Effector memory CD8-positive, alpha-beta T cell (primary cell): ENCODE measurements around the gene FTH1.
"Not testable (repeated sequence)": the region's sequence is repeated elsewhere in the genome, so short reads cannot be mapped to it uniquely, and the experiment has no call there.

Experiments
- ATAC-seq: fragments of 150-1000 bp; cut with Tn5 transposase; replicated peaks from 2 replicates; pipeline ENCODE4 v1.10.0; 2021; ENCODE audit warnings: mild to moderate bottlenecking, moderate library complexity
- DNase-seq, 3 experiments: peaks; one replicate each; pipeline ENCODE4 v3.0.0; 2021
- H3K27ac Mint-ChIP-seq, 2 donors: one replicate each; pipeline ENCODE4 v1.8.0; 2022; ENCODE audit warnings: mild to moderate bottlenecking in 2 of 2, mixed read lengths in 2 of 2, moderate library complexity in 2 of 2
- H3K27me3 Mint-ChIP-seq, 2 donors: one replicate each; pipeline ENCODE4 v1.8.0; 2022; ENCODE audit warnings: mixed read lengths in 2 of 2
- H3K36me3 Mint-ChIP-seq: one replicate; pipeline ENCODE4 v1.8.0; 2022; ENCODE audit warnings: mild to moderate bottlenecking, moderate library complexity, mixed read lengths; ENCODE audit not compliant: insufficient read depth
- H3K4me1 Mint-ChIP-seq, 2 donors: one replicate each; pipeline ENCODE4 v1.8.0; 2022; ENCODE audit warnings: low read depth in 2 of 2, mixed read lengths in 2 of 2
- H3K4me3 Mint-ChIP-seq, 2 donors: one replicate each; pipeline ENCODE4 v1.8.0; 2022; ENCODE audit warnings: mild to moderate bottlenecking in 2 of 2, mixed read lengths in 2 of 2, moderate library complexity in 2 of 2
- H3K9me3 Mint-ChIP-seq, 2 donors: one replicate each; pipeline ENCODE4 v1.8.0; 2022; ENCODE audit warnings: mixed read lengths in 2 of 2
- total RNA-seq, 9 experiments: gene quantifications; one replicate each; lab custom pipeline; 2026; lab: John Stamatoyannopoulos, UW

Gene FTH1
- total RNA-seq, result 116 to 624 (median 185) reads per million in 9 experiments

GRCh38 chr11:61967116-61967923 lies at the start of gene FTH1:
Gene FTH1, minus strand, starts transcription at chr11:61967634. Its CDS starts 209 bp downstream, at chr11:61967425.
- Mint-ChIP-seq H3K4me3 (peak within 1 kb of the TSS; percentile 91 to 92), H3K4me1 (peaks cover 30 to 34% of the 10 kb centered on the region in 2 donors), H3K9me3 (no peaks in the 10 kb centered on the region), H3K36me3 (peaks cover 72% of the 10 kb centered on the region), H3K27ac (peak within 1 kb of the TSS; percentile 97), H3K27me3 (no peaks in the 10 kb centered on the region)
- ATAC-seq (peak; percentile 78), DNase-seq (peak; percentile 86 to 90 (median 89))

GRCh38 chr11:62015615-62016014 lies 48.2 kb upstream of the FTH1 start:
- Mint-ChIP-seq H3K36me3 (no peaks in the 10 kb centered on the region), H3K27me3 (peaks cover 5 to 10% of the 10 kb centered on the region in 2 donors), H3K27ac (peak overlapping the region; percentile 36 to 44), H3K4me1 (peaks cover 0 to 5% of the 10 kb centered on the region in 2 donors), H3K4me3 (no peak overlapping the region), H3K9me3 (no peaks in the 10 kb centered on the region)
- ATAC-seq (no peak), DNase-seq (no peak)

- H3K4me1 Mint-ChIP-seq, result peaks cover 0 to 5% of the 10 kb centered on the region in 2 donors
These were observed 46.4 kb upstream of the FTH1 start for GRCh38 chr11:62013537-62014476.

GRCh38 chr11:62012832-62013461 lies 45.5 kb upstream of the FTH1 start:
- ATAC-seq (no peak), DNase-seq (no peak)
- Mint-ChIP-seq H3K36me3 (no peaks in the 10 kb centered on the region), H3K27me3 (peaks cover 5 to 10% of the 10 kb centered on the region in 2 donors), H3K27ac (peak overlapping the region in 1 of 2 donors; percentile 42), H3K4me3 (no peak overlapping the region), H3K9me3 (no peaks in the 10 kb centered on the region), H3K4me1 (peaks cover 0 to 5% of the 10 kb centered on the region in 2 donors)

More at GRCh38 chr11:62013537-62014476, 46.4 kb upstream of the FTH1 start:
- no peak overlapping the region for H3K27ac Mint-ChIP-seq
- no peaks in the 10 kb centered on the region for H3K9me3 Mint-ChIP-seq
- no peak overlapping the region for H3K4me3 Mint-ChIP-seq
- ATAC-seq, result no peak
- H3K36me3 Mint-ChIP-seq, result no peaks in the 10 kb centered on the region
- no peak for DNase-seq
- peaks cover 5 to 10% of the 10 kb centered on the region in 2 donors for H3K27me3 Mint-ChIP-seq

DNA sequence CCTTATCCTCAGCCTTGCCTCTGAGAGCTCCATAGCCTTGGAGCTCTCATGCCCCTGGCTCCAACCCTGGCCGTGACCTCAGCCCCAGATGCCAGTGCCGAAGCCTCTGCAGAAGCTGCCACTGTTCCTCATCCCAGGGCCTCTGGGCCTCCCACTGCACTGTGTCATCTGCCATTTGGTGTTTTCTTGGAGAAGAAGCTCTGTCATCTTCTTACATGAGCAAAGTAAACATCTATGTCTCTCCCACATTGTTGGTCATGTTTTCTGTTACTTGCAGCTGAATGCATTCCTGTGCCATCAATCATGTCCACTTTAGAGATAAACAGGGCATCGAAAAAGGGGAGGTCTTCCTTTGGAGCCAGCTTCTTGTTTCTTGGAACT lies 45.0 kb upstream of the FTH1 start:
- ATAC-seq (no peak), DNase-seq (no peak)
- Mint-ChIP-seq H3K9me3 (no peaks in the 10 kb centered on the region), H3K36me3 (no peaks in the 10 kb centered on the region), H3K4me1 (peaks cover 0 to 5% of the 10 kb centered on the region in 2 donors), H3K4me3 (no peak overlapping the region), H3K27ac (peak overlapping the region in 1 of 2 donors; percentile 42), H3K27me3 (peaks cover 5 to 10% of the 10 kb centered on the region in 2 donors)

- no peak for DNase-seq
- Mint-ChIP-seq H3K4me3 (no peak overlapping the region), H3K9me3 (no peaks in the 10 kb centered on the region), H3K27ac (peak overlapping the region in 1 of 2 donors; percentile 42), H3K36me3 (no peaks in the 10 kb centered on the region), H3K27me3 (peaks cover 5 to 10% of the 10 kb centered on the region in 2 donors), H3K4me1 (peaks cover 0 to 5% of the 10 kb centered on the region in 2 donors)
- ATAC-seq, result no peak
These were observed 44.4 kb upstream of the FTH1 start for GRCh38 chr11:62011881-62012280.

DNA sequence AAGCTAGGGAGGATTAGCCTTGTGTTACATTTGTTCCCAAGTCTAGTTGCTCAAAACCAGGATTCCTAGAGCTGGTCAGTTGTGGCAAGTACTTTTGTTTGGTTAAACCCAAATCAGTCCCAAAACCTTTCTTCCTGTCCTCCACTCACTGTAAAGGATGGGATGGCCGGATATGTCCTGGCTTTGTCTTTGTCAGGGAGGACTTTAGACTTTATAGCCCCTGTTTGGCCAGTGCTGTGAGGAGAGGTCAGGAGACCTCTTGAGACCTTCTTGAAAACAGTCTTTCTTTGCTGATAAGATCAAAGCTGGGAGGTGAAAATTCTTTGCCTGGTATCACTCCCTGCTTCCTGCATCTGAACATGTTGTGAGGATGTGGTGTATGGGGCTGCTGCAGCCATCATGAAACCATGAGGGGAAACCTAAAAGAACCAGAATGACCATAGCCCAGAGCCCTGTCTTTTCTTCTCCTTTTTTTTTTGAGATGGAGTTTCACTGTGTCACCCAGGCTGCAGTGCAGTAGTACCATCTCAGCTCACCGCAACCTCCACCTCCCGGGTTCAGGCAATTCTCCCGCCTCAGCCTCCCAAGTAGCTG lies 43.6 kb upstream of the FTH1 start:
- Mint-ChIP-seq H3K4me3 (no peak overlapping the region), H3K4me1 (peaks cover 0 to 5% of the 10 kb centered on the region in 2 donors), H3K36me3 (no peaks in the 10 kb centered on the region), H3K27ac (no peak overlapping the region), H3K9me3 (no peaks in the 10 kb centered on the region), H3K27me3 (peaks cover 5 to 10% of the 10 kb centered on the region in 2 donors)
- ATAC-seq (no peak), DNase-seq (no peak)

- no peak overlapping the region for H3K4me3 Mint-ChIP-seq
- ATAC-seq (no peak), DNase-seq (no peak)
- H3K27me3 Mint-ChIP-seq, result peaks cover 13 to 22% of the 10 kb centered on the region in 2 donors
- H3K4me1 Mint-ChIP-seq, result no peaks in the 10 kb centered on the region
- H3K27ac Mint-ChIP-seq, result no peak overlapping the region
- H3K36me3 Mint-ChIP-seq, result no peaks in the 10 kb centered on the region
- H3K9me3 Mint-ChIP-seq, result no peaks in the 10 kb centered on the region
These were observed 40.8 kb upstream of the FTH1 start for GRCh38 chr11:62008193-62008592.

DNA sequence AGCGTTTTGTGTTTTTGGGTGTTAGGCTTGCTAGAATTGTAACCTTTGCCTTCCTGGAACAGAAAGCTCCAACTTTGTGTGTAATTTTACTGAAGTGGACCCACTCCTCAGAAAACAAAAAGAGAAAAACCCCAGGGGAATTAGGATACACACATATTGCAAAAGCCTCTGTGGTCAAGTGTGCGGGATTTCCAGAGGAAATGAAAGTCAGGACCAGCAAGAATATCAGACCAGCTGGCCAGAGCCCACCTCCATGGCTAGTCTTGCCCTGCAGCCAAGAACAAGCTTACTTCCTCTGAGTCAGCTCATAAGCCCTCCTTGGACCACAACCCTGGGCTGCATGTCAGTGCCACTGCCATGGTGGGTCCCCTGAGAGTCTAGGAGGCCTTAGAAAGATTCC lies 37.0 kb upstream of the FTH1 start:
- no peak for DNase-seq
- Mint-ChIP-seq H3K27me3 (peaks cover 8 to 12% of the 10 kb centered on the region in 2 donors), H3K27ac (no peak overlapping the region), H3K36me3 (no peaks in the 10 kb centered on the region), H3K9me3 (peaks cover 0 to 1% of the 10 kb centered on the region in 2 donors), H3K4me1 (no peaks in the 10 kb centered on the region), H3K4me3 (no peak overlapping the region)
- ATAC-seq, result no peak

GRCh38 chr11:62002283-62002682 lies 34.8 kb upstream of the FTH1 start:
- ATAC-seq, H3K36me3 Mint-ChIP-seq, DNase-seq, H3K4me3 Mint-ChIP-seq, H3K4me1 Mint-ChIP-seq, H3K27ac Mint-ChIP-seq, H3K9me3 Mint-ChIP-seq: not testable (repeated sequence)
- peaks cover 8 to 12% of the 10 kb centered on the region in 2 donors for H3K27me3 Mint-ChIP-seq

GRCh38 chr11:62001450-62002191 lies 34.2 kb upstream of the FTH1 start:
- no peak overlapping the region for H3K4me3 Mint-ChIP-seq
- H3K4me1 Mint-ChIP-seq, result no peaks in the 10 kb centered on the region
- peak overlapping the region in 1 of 2 donors; percentile 56 for H3K27ac Mint-ChIP-seq
- no peak for DNase-seq
- H3K36me3 Mint-ChIP-seq, result no peaks in the 10 kb centered on the region
- H3K27me3 Mint-ChIP-seq, result peaks cover 8 to 12% of the 10 kb centered on the region in 2 donors
- ATAC-seq, result no peak
- H3K9me3 Mint-ChIP-seq, result peaks cover 3 to 7% of the 10 kb centered on the region in 2 donors
